Nephron progenitor cell (in vitro differentiated cells): ENCODE results near the gene TOB1.

Experiments used
- DNase-seq: peaks from one replicate; pipeline ENCODE4 v3.0.0; 2021
- H3K27ac Mint-ChIP-seq: 2 replicates; pipeline ENCODE4 v1.8.0; 2021; ENCODE audit warnings: mild to moderate bottlenecking, moderate library complexity, mixed read lengths
- H3K27me3 Mint-ChIP-seq: 2 replicates; pipeline ENCODE4 v1.8.0; 2021; ENCODE audit warnings: mild to moderate bottlenecking, low read depth, mixed read lengths; ENCODE audit not compliant: poor library complexity
- H3K36me3 Mint-ChIP-seq: 2 replicates; pipeline ENCODE4 v1.8.0; 2021; ENCODE audit warnings: low read depth, mixed read lengths
- H3K4me1 Mint-ChIP-seq: 2 replicates; pipeline ENCODE4 v1.8.0; 2021; ENCODE audit warnings: mixed read lengths
- H3K4me3 Mint-ChIP-seq: 2 replicates; pipeline ENCODE4 v1.8.0; 2021; ENCODE audit warnings: mild to moderate bottlenecking, moderate library complexity, mixed read lengths
- H3K9me3 Mint-ChIP-seq: 2 replicates; pipeline ENCODE4 v1.8.0; 2021; ENCODE audit warnings: mild to moderate bottlenecking, moderate library complexity, mixed read lengths
- TF ChIP-seq, protein P1 (sequence below): fragments of 200-600 bp; sonication (generic); IDR thresholded peaks from 2 replicates; pipeline ENCODE4 v1.5.0; 2021; ENCODE audit warnings: antibody characterized with exemption

The TOB1 gene

DNA sequence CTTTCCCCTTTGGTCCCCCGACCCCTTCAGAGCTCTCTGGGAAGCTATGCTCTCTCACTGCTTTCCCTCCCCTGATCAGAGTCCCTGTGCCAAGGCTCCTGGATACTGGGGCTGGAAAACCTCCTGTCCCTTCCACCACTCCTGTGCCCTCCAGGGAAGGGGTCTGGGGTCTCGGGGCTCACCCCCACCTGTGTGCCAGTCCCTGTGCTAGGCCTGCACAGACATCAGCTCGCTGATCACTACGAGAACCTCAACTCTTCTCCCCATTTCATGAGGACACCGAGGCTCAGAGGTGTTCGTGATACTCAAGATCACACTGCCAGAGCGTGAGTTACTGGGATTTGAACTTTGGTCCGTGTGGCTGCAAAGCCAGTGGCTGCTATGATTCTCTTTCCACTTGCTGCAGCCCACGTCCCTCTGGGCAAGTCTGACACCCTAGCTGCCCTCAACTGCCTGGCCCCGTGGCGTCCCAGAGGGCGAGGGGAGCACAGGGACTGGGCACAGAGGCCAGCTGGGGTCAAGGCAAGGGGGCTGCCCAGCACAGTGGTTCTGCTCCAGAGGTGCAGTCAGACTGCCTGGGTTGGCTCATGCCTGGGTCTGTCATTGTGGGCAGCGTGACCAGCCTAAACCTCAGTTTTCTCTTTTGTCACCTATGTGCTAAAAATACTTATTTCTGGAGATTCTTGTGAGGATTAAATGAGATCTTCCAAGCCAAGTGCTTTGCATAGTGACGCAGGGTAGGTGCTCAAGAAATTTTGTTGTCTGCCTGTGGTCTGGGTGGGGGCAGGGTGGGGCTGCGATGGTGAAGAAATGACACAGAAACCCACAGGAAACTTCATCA, 43.8 kb upstream of the TOB1 start:
- no peak for DNase-seq
- TF ChIP-seq, protein P1, sequence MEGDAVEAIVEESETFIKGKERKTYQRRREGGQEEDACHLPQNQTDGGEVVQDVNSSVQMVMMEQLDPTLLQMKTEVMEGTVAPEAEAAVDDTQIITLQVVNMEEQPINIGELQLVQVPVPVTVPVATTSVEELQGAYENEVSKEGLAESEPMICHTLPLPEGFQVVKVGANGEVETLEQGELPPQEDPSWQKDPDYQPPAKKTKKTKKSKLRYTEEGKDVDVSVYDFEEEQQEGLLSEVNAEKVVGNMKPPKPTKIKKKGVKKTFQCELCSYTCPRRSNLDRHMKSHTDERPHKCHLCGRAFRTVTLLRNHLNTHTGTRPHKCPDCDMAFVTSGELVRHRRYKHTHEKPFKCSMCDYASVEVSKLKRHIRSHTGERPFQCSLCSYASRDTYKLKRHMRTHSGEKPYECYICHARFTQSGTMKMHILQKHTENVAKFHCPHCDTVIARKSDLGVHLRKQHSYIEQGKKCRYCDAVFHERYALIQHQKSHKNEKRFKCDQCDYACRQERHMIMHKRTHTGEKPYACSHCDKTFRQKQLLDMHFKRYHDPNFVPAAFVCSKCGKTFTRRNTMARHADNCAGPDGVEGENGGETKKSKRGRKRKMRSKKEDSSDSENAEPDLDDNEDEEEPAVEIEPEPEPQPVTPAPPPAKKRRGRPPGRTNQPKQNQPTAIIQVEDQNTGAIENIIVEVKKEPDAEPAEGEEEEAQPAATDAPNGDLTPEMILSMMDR: no peak
- Mint-ChIP-seq H3K27me3 (peaks cover 6% of the 10 kb centered on the region), H3K4me1 (peaks cover 55% of the 10 kb centered on the region), H3K36me3 (no peaks in the 10 kb centered on the region), H3K9me3 (no peaks in the 10 kb centered on the region), H3K4me3 (no peak overlapping the region), H3K27ac (peak overlapping the region; percentile 36)

DNA sequence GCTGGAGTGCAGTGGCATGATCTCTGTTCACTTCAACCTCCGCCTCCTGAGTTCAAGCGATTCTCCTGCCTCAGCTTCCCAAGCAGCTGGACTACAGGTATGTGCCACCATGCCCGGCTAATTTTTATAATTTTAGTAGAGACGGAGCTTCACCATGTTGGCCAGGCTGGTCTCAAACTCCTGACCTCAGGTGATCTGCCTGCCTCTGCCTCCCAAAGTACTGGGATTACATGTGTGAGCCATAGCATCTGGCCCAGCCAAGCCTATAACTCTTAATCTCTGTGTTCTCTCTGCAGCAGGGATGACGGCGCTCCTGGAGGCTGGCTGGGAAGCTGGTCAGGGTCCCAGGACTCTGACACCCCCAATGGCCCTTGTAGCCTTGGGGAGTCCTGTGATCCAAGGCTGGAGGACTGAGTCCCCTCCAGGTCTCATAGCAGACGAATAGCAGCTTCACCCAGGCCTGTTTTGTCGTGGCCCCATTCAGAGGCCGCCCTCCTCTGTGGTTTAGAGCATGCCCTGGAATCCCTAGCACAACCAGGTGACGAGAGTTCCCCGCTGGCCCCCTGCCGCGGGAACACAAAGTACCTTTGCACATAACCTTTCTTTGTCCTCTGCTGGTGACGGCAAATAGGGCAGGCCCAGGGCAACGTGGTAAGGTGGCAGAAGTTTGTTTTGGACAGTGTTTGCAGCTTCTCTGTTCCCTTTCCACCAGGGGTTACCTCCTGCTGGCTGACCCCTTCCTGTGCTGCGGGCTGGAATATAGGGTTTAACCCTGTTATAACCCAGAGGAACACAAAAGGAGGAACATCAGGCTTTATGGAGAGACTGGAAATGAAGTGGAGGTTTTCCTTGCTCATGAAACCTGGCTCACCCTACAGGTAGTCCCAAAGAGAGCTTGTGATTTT, 43.0 kb upstream of the TOB1 start:
- no peak for DNase-seq
- H3K27ac Mint-ChIP-seq: peak overlapping the region; percentile 62
- peaks cover 48% of the 10 kb centered on the region for H3K4me1 Mint-ChIP-seq
- H3K4me3 Mint-ChIP-seq: peak overlapping the region; percentile 63
- no peaks in the 10 kb centered on the region for H3K36me3 Mint-ChIP-seq
- H3K9me3 Mint-ChIP-seq: no peaks in the 10 kb centered on the region
- H3K27me3 Mint-ChIP-seq: peaks cover 6% of the 10 kb centered on the region
- TF ChIP-seq, protein P1: no peak

DNA sequence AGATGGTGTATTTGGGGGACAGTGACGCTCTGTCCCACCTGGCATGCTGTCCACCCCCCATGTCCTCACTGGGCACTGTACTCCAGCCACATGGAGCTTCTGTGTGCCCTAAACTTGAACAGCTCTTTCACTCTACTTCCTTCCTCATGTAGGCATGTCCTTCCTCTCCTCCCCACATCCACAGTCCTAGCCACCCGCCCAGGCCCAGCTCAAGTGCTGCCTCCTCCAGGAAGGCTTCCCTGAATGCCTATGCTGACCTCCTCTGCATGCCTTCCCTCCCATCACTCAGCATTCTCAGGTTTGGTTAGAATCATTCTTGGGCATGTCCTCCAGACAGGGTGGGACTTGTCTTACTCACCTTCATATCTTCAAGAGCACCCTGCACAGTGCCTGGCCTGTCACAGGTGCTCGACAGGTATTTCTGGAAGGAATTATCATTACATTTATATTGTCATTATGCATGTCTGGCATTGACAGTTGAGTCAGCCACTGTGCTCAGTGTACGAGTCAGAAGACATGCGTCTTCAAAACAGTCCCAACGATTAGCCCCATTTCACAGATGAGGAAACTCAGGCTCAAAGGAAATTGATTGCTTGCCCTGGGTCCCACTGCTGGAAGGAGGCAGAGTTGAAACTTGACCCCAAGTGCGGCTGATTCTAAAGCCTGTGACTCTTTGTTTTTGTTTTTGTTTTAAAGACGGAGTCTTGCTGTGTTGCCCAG, 42.1 kb upstream of the TOB1 start:
- Mint-ChIP-seq H3K27ac (no peak overlapping the region), H3K4me1 (peaks cover 51% of the 10 kb centered on the region), H3K4me3 (no peak overlapping the region), H3K27me3 (peaks cover 3% of the 10 kb centered on the region), H3K36me3 (no peaks in the 10 kb centered on the region), H3K9me3 (no peaks in the 10 kb centered on the region)
- TF ChIP-seq, protein P1: no peak
- no peak for DNase-seq

DNA sequence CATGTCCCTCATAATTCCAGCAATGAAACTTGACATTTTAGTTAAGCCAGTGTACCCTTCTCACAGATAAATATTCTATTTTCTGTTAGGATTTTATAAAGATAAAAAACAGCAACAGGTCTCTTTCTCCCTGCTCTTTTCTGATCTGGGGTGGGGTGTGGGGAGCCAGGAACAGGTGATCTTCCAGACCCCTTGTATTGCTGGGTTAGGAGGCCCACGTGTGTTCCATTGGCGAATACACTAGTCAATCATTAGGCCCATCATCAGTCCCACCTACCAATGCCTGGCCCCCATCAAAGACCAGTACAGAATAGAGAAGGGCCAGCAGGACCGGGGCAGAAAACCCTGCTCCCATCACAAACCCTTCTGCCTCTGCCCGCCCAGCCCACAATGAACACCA, 40.3 kb upstream of the TOB1 start:
- H3K27ac Mint-ChIP-seq: no peak overlapping the region
- peaks cover 3% of the 10 kb centered on the region for H3K27me3 Mint-ChIP-seq
- H3K9me3 Mint-ChIP-seq: no peaks in the 10 kb centered on the region
- no peak for DNase-seq
- H3K36me3 Mint-ChIP-seq: no peaks in the 10 kb centered on the region
- TF ChIP-seq, protein P1: no peak
- no peak overlapping the region for H3K4me3 Mint-ChIP-seq
- H3K4me1 Mint-ChIP-seq: peaks cover 66% of the 10 kb centered on the region

DNA sequence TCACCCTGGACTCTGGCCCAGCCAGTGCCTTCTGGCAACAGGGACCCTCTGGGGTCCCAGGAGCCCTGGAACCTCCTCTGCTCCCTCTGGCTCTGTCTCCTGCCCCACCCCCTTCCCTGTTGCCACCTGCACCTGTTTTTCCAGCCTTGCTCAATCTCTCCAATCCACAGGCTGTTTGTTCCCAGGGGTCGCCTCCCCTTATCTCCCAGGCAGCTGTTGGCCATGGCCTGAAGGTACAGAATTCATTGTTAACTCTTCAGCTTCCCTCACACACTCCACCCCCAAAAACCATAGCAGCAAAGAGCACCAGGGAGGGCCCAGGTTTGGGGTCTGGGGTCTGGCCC, 39.3 kb upstream of the TOB1 start:
- no peaks in the 10 kb centered on the region for H3K9me3 Mint-ChIP-seq
- H3K27ac Mint-ChIP-seq: peak overlapping the region; percentile 21
- no peak for DNase-seq
- H3K27me3 Mint-ChIP-seq: no peaks in the 10 kb centered on the region
- TF ChIP-seq, protein P1: no peak
- H3K36me3 Mint-ChIP-seq: no peaks in the 10 kb centered on the region
- H3K4me1 Mint-ChIP-seq: peaks cover 76% of the 10 kb centered on the region
- H3K4me3 Mint-ChIP-seq: peak overlapping the region; percentile 7
